Measurements from ENCODE around the gene APPL1. TPM values are rescaled to one million over a fixed set of nuclear protein-coding genes. Genes with fewer than 3 reads are reported as not detected.

APPL1 gene
- total and polyA plus RNA-seq, 2 of the 8 experiments (the other 6 are each of a cell fraction or from before 2014, with no cell fraction given): 9.4 to 34.4 TPM

DNA sequence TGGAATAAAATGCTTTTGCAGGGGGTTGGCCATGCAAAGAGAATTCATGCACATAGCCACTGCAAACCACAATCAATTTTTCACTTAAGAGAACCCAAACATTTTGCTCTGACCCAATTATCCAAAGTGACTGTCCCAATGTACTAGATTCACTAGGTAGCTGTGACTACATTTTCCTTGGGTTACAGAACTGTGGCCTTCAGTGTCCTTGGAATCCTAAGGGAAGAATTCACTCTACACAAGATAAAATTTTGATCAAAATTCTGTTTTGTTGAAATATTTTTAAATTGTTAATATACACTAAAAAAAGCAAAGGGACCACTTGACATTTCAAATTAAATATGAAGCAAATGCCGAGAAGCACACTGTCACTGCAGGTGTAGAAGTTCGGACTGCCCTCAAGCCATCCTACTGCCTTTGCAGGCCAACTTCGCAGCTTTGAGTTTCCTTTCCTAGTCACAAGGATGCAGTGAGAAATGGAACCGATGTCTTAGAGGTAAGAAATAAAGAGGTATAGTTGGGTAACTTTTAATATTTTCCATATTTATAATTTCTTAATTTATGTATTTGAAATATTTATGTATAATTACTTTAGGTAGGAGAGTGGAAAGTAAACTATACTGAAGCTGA, 65.5 kb downstream of the APPL1 start:
- Histone ChIP-seq H3K23ac (ENCODE audit: insufficient read length) (no peak overlapping the region), H3K9ac (replicated peaks in 1 of 4; ENCODE audit: extremely low read depth in 1 of 4, low read depth in 3 of 4, low read length in 3 of 4) (no peak overlapping the region), H3K4me1 (replicated peaks in 1 of 4; ENCODE audit: control insufficient read depth in 3 of 4, insufficient read depth in 4 of 4, low read length in 3 of 4) (no peaks in the 10 kb centered on the region), H4K20me1 (replicated peaks in 1 of 2; ENCODE audit: control insufficient read depth in 1 of 2, insufficient read depth in 2 of 2, low read length in 2 of 2) (no peaks in the 10 kb centered on the region), H2BK15ac (ENCODE audit: low read length) (no peak overlapping the region), H3K4me3 (ENCODE audit: extremely low read depth in 1 of 4, insufficient read depth in 2 of 4, low read depth in 3 of 4, low read length in 4 of 4) (no peak overlapping the region), H2BK120ac (replicated peaks; ENCODE audit: low read depth, low read length) (no peak overlapping the region), H3K4ac (replicated peaks; ENCODE audit: insufficient read length, low read depth, low read length) (no peak overlapping the region), H3K27me3 (replicated peaks in 1 of 4; ENCODE audit: control insufficient read depth in 3 of 4, extremely low read depth in 1 of 4, insufficient read depth in 3 of 4, low read length in 3 of 4) (no peaks in the 10 kb centered on the region), H3K9me3 (ENCODE audit: insufficient read depth in 2 of 2, low read depth in 1 of 2, low read length in 1 of 2) (no peaks in the 10 kb centered on the region), H4K8ac (ENCODE audit: extremely low read depth, insufficient read depth, low read length) (no peak overlapping the region), H2BK20ac (ENCODE audit: low read length) (no peak overlapping the region), H3K56ac (replicated peaks; ENCODE audit: insufficient read length, low read depth, low read length) (no peak overlapping the region), H2AFZ (ENCODE audit: low read length) (no peak overlapping the region), H2AK5ac (ENCODE audit: low read depth, low read length) (no peak overlapping the region), H3K79me2 (ENCODE audit: control insufficient read depth in 1 of 2, insufficient read depth in 2 of 2, low read length in 2 of 2) (no peaks in the 10 kb centered on the region), H3K23me2 (ENCODE audit: low read depth, low read length) (no peaks in the 10 kb centered on the region), H2BK12ac (ENCODE audit: low read depth, low read length) (no peak overlapping the region), H3K18ac (ENCODE audit: extremely low read depth, low read length) (no peak overlapping the region), H3K14ac (ENCODE audit: insufficient read length) (no peak overlapping the region), H3K79me1 (ENCODE audit: low read depth, low read length) (no peaks in the 10 kb centered on the region), H3K27ac (ENCODE audit: low read depth, low read length) (no peak overlapping the region), H3K4me2 (ENCODE audit: insufficient read depth in 1 of 2, low read depth in 2 of 2, low read length in 2 of 2) (no peak overlapping the region), H4K91ac (replicated peaks; ENCODE audit: insufficient read length, low read length) (no peak overlapping the region), H3K36me3 (ENCODE audit: control insufficient read depth in 2 of 4, insufficient read depth in 4 of 4, low read length in 3 of 4) (no peaks in the 10 kb centered on the region), H4K5ac (ENCODE audit: insufficient read length, low read depth, low read length) (no peak overlapping the region), H2BK5ac (ENCODE audit: low read depth, low read length) (no peak overlapping the region)
- DNase-seq (ENCODE audit: low read depth in 1 of 2, low spot score in 2 of 2) (no peak), FAIRE-seq (no peak)
- POLR2A ChIA-PET (ENCODE audit: partially characterized antibody): no interaction called here
- TF ChIP-seq BACH1 (IDR thresholded peaks at IDR 0.05; ENCODE audit: low read length): no peak
- CTCF ChIA-PET (ENCODE audit: partially characterized antibody): interaction anchor here (1.2 to 1.3 kb wide), 2 partner anchors 14 to 104 kb away, joined by 3 read pairs; no protein-coding TSS in a partner anchor
- 97% methylated on average over 4 of the region's 4 CpGs; no CpG with 5 or more reads in 1 of the 2 experiments for WGBS, 2 experiments (ENCODE audit: extremely low coverage in 1 of 2, insufficient coverage in 1 of 2, insufficient read length in 1 of 2, insufficient replicate concordance in 2 of 2, low coverage in 1 of 2, low lambda C conversion rate in 2 of 2, missing lambda C conversion rate in 1 of 2)

Data from H1 (cell line).